ENCODE measurements around the gene RNF149.
"Not testable (repeated sequence)": the region's sequence is repeated elsewhere in the genome, so short reads cannot be mapped to it uniquely, and the experiment has no call there.

GRCh38 chr2:101244899-101245298, 63.6 kb downstream of the RNF149 start:
- not testable (repeated sequence) for TF ChIP-seq CTCF, POLR2A (IDR thresholded peaks at IDR 0.05)
